Epithelial cell of umbilical artery (primary cell): ENCODE results near the gene CREBBP. TPM values are rescaled to one million over a fixed set of nuclear protein-coding genes. Genes with fewer than 3 reads are reported as not detected.

Source experiments
- total RNA-seq: library from RNA; depleted of rRNA; stranded (reverse); fragments of >200 nt; gene quantifications from 2 replicates; pipeline ENCODE4 v1.2.3, GENCODE V29; 2014

The CREBBP gene
- 8.4 and 10.0 TPM in 2 replicates for total RNA-seq

GRCh38 chr16:3880623-3881498, at the start of gene CREBBP:
CREBBP (minus strand) TSS chr16:3880713; CDS start chr16:3879916, 797 bp downstream.

GRCh38 chr16:3717235-3718018, 163.1 kb downstream of the CREBBP start, which contains the start of gene TRAP1:
TRAP1 (minus strand) TSS chr16:3717524; CDS start chr16:3717508, 16 bp downstream.

Other genes starting within 250 kb of the CREBBP start
- gene DNASE1, start 226.0 kb downstream of the CREBBP start, total RNA-seq, result 5.8 and 12.2 TPM in 2 replicates
- 73.1 and 99.7 TPM in 2 replicates for gene TRAP1, start 163.2 kb downstream of the CREBBP start, total RNA-seq
- 7.5 and 12.6 TPM in 2 replicates for gene ADCY9, start 235.7 kb upstream of the CREBBP start, total RNA-seq